Measurements from ENCODE around the gene RFXANK. TPM values are rescaled to one million over a fixed set of nuclear protein-coding genes. Genes with fewer than 3 reads are reported as not detected.

RFXANK gene
- total and polyA plus RNA-seq, 9 of the 15 experiments (the other 6 are each of a cell fraction or from before 2014, with no cell fraction given), result 68.6 to 181 (median 150) TPM

DNA sequence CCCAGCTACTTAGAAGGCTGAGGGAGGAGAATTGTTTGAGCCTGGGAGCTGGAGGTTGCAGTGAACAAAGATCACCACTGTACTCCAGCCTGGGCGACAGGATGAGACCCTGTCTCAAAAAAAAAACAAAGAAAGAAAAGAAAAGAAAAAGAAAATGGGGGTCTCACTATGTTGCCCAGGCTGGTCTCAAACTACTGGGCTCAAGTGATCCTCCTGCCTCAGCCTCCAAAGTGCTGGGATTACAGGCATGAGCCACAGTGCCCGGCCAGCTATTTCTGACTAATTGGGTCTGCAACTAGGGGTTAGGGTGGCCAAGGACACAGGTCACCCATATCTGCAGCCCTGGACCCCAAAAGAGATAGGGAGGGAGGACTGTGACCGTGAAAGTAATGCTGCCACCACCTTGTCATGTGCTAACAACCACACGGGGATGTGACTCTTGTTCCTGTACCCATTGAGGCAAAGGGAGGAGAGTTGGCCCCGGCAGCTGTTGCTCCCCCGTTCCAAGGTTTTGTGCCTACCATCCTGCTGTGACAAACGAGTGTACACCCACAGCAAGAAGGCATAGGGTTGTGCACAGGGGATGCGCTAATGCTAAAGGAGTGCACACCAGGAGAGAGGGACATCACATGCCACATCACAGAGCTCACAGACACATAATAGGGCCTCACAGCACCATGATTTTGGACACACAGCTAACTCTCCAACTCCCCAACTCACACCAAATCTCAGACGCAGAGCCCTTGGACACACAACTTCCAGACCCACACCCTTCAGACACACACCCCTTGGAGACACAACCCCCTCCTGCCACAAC lies 22.6 kb upstream of the RFXANK start (continued):
- TF ChIP-seq, protein P1, sequence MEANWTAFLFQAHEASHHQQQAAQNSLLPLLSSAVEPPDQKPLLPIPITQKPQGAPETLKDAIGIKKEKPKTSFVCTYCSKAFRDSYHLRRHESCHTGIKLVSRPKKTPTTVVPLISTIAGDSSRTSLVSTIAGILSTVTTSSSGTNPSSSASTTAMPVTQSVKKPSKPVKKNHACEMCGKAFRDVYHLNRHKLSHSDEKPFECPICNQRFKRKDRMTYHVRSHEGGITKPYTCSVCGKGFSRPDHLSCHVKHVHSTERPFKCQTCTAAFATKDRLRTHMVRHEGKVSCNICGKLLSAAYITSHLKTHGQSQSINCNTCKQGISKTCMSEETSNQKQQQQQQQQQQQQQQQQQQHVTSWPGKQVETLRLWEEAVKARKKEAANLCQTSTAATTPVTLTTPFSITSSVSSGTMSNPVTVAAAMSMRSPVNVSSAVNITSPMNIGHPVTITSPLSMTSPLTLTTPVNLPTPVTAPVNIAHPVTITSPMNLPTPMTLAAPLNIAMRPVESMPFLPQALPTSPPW (CRISPR knock-in tag; IDR thresholded peaks at IDR 0.05), result no peak
- no peak for TF ChIP-seq MAZ (CRISPR knock-in tag; conservative IDR thresholded peaks at IDR 0.05 in 1 of 2, IDR thresholded peaks at IDR 0.05 in 1 of 2)
- TF ChIP-seq ZNF444 (CRISPR knock-in tag; IDR thresholded peaks at IDR 0.05), result no peak
- TF ChIP-seq, protein P2, sequence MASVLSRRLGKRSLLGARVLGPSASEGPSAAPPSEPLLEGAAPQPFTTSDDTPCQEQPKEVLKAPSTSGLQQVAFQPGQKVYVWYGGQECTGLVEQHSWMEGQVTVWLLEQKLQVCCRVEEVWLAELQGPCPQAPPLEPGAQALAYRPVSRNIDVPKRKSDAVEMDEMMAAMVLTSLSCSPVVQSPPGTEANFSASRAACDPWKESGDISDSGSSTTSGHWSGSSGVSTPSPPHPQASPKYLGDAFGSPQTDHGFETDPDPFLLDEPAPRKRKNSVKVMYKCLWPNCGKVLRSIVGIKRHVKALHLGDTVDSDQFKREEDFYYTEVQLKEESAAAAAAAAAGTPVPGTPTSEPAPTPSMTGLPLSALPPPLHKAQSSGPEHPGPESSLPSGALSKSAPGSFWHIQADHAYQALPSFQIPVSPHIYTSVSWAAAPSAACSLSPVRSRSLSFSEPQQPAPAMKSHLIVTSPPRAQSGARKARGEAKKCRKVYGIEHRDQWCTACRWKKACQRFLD (CRISPR knock-in tag; IDR thresholded peaks at IDR 0.05), result no peak

All from K562 (cell line).